H9 (cell line): Measurements from ENCODE around the gene ANKH. TPM values are rescaled to one million over a fixed set of nuclear protein-coding genes. Genes with fewer than 3 reads are reported as not detected.

ENCODE experiments used
- DNase-seq: peaks from one replicate; pipeline ENCODE4 v3.0.0-alpha.2; 2017
- H2AFZ ChIP-seq: one replicate; pipeline ENCODE4 v1.6.1; 2013; ENCODE audit warnings: mild to moderate bottlenecking, low read length, control low read depth, moderate library complexity
- H2AK5ac ChIP-seq: 2 replicates; pipeline ENCODE4 v1.6.1; 2013; ENCODE audit warnings: low read length, control low read depth, mixed read lengths; ENCODE audit not compliant: insufficient read length
- H2BK120ac ChIP-seq: one replicate; pipeline ENCODE4 v1.6.1; 2013; ENCODE audit warnings: low read depth, mild to moderate bottlenecking, low read length, control low read depth, inconsistent platforms; ENCODE audit not compliant: poor library complexity, severe bottlenecking
- H2BK12ac ChIP-seq: 2 replicates; pipeline ENCODE4 v1.6.1; 2013; ENCODE audit warnings: low read length, control low read depth, mixed read lengths, low read depth; ENCODE audit not compliant: insufficient read length
- H2BK15ac ChIP-seq: 2 replicates; pipeline ENCODE4 v1.6.1; 2013; ENCODE audit warnings: low read depth, low read length, control low read depth
- H2BK20ac ChIP-seq: one replicate; pipeline ENCODE4 v1.6.1; 2013; ENCODE audit warnings: low read depth, mild to moderate bottlenecking, low read length, control low read depth, inconsistent platforms; ENCODE audit not compliant: poor library complexity, severe bottlenecking
- H2BK5ac ChIP-seq: 2 replicates; pipeline ENCODE4 v1.6.1; 2013; ENCODE audit warnings: low read length, control low read depth, mixed read lengths; ENCODE audit not compliant: insufficient read length
- H3K14ac ChIP-seq: 2 replicates; pipeline ENCODE4 v1.6.1; 2013; ENCODE audit warnings: low read length, control low read depth; ENCODE audit not compliant: insufficient read depth
- H3K18ac ChIP-seq: 2 replicates; pipeline ENCODE4 v1.6.1; 2013; ENCODE audit warnings: low read depth, mild to moderate bottlenecking, mixed read lengths, low read length, control low read depth; ENCODE audit not compliant: insufficient read length
- H3K23ac ChIP-seq: 2 replicates; pipeline ENCODE4 v1.6.1; 2013; ENCODE audit warnings: low read length, control low read depth, mixed read lengths, low read depth; ENCODE audit not compliant: insufficient read length
- H3K23me2 ChIP-seq: 2 replicates; pipeline ENCODE4 v1.6.1; 2013; ENCODE audit warnings: low read depth, mild to moderate bottlenecking, mixed read lengths, low read length, control low read depth; ENCODE audit not compliant: insufficient read length, poor library complexity, severe bottlenecking
- H3K27ac ChIP-seq: 2 replicates; pipeline ENCODE4 v1.5.1; 2013; ENCODE audit warnings: low read length, control low read depth, mixed read lengths, low read depth; ENCODE audit not compliant: insufficient read length
- H3K27me3 ChIP-seq: 2 replicates; pipeline ENCODE4 v1.6.1; 2013; ENCODE audit warnings: low read length, control low read depth, inconsistent platforms; ENCODE audit not compliant: insufficient read depth
- H3K4ac ChIP-seq: 2 replicates; pipeline ENCODE4 v1.6.1; 2013; ENCODE audit warnings: low read depth, mild to moderate bottlenecking, control low read depth, inconsistent platforms, low read length, moderate library complexity
- H3K4me1 ChIP-seq: 2 replicates; pipeline ENCODE4 v1.6.1; 2013; ENCODE audit warnings: low read length, control low read depth, inconsistent platforms; ENCODE audit not compliant: insufficient read depth
- H3K4me2 ChIP-seq: 2 replicates; pipeline ENCODE4 v1.6.1; 2013; ENCODE audit warnings: low read length, control low read depth, mixed read lengths; ENCODE audit not compliant: insufficient read length, insufficient read depth
- H3K56ac ChIP-seq: 2 replicates; pipeline ENCODE4 v1.6.1; 2013; ENCODE audit warnings: low read depth, mild to moderate bottlenecking, mixed read lengths, low read length, control low read depth; ENCODE audit not compliant: insufficient read length
- H3K79me1 ChIP-seq: 2 replicates; pipeline ENCODE4 v1.6.1; 2013; ENCODE audit warnings: low read depth, mild to moderate bottlenecking, moderate library complexity, low read length, control low read depth, inconsistent platforms; ENCODE audit not compliant: insufficient read depth, poor library complexity, severe bottlenecking
- H3K79me2 ChIP-seq: 2 replicates; pipeline ENCODE4 v1.6.1; 2013; ENCODE audit warnings: low read length, control low read depth, inconsistent platforms; ENCODE audit not compliant: insufficient read depth
- H3K9ac ChIP-seq: 2 replicates; pipeline ENCODE4 v1.6.1; 2013; ENCODE audit warnings: low read length, control low read depth, mixed read lengths; ENCODE audit not compliant: insufficient read length; ENCODE audit errors: extremely low read depth
- H3K9me3 ChIP-seq: one replicate; pipeline ENCODE4 v1.6.1; 2013; ENCODE audit warnings: low read depth, low read length, inconsistent platforms; ENCODE audit not compliant: control insufficient read depth
- H3T11ph ChIP-seq: one replicate; pipeline ENCODE4 v1.6.1; 2013; ENCODE audit warnings: mild to moderate bottlenecking, low read length, control low read depth, inconsistent platforms
- H4K20me1 ChIP-seq: one replicate; pipeline ENCODE4 v1.6.1; 2013; ENCODE audit not compliant: control insufficient read depth, insufficient read length, insufficient read depth
- H4K5ac ChIP-seq: 2 replicates; pipeline ENCODE4 v1.6.1; 2013; ENCODE audit warnings: low read depth, mild to moderate bottlenecking, mixed read lengths, low read length, control low read depth; ENCODE audit not compliant: insufficient read length
- H4K8ac ChIP-seq: replicated peaks from 2 replicates; pipeline ENCODE4 v1.6.1; 2013; ENCODE audit warnings: low read length, control low read depth, mixed read lengths, low read depth; ENCODE audit not compliant: insufficient read length
- H4K91ac ChIP-seq: 2 replicates; pipeline ENCODE4 v1.6.1; 2013; ENCODE audit warnings: low read depth, mild to moderate bottlenecking, moderate library complexity, mixed read lengths, low read length, control low read depth; ENCODE audit not compliant: insufficient read length
- H3K27ac Mint-ChIP-seq, 3 experiments: 2 replicates in 2 of 3; 3 replicates in 1 of 3; pipeline ENCODE4 v1.8.0; 2020 to 2021; ENCODE audit warnings: mixed read lengths in 3 of 3, mild to moderate bottlenecking in 1 of 3, moderate library complexity in 1 of 3
- H3K27me3 Mint-ChIP-seq: 2 replicates; pipeline ENCODE4 v1.8.0; 2021; ENCODE audit warnings: low read depth, mild to moderate bottlenecking, moderate library complexity, mixed read lengths
- H3K36me3 Mint-ChIP-seq, 3 experiments: 2 replicates in 2 of 3; 3 replicates in 1 of 3; pipeline ENCODE4 v1.8.0; 2020 to 2021; ENCODE audit warnings: low read depth in 3 of 3, mixed read lengths in 3 of 3; ENCODE audit not compliant: insufficient read depth in 1 of 3
- H3K4me1 Mint-ChIP-seq, 2 experiments: 2 replicates each; pipeline ENCODE4 v1.8.0; 2020; ENCODE audit warnings: mixed read lengths in 2 of 2
- H3K4me3 Mint-ChIP-seq, 2 experiments: 2 replicates in 1 of 2; 3 replicates in 1 of 2; pipeline ENCODE4 v1.8.0; 2020 to 2021; ENCODE audit warnings: mild to moderate bottlenecking in 2 of 2, mixed read lengths in 2 of 2, moderate library complexity in 1 of 2
- H3K9me3 Mint-ChIP-seq, 2 experiments: 2 replicates in 1 of 2; 3 replicates in 1 of 2; pipeline ENCODE4 v1.8.0; 2020; ENCODE audit warnings: mild to moderate bottlenecking in 2 of 2, mixed read lengths in 2 of 2, moderate library complexity in 1 of 2
- CTCF ChIP-seq: fragments of 200-600 bp; sonication (generic); conservative IDR thresholded peaks from 3 replicates; pipeline ENCODE4 v1.8.0; 2021; ENCODE audit warnings: antibody characterized with exemption, mild to moderate bottlenecking
- WGBS: extraction: QIAGEN DNeasy Blood & Tissue Kit; methylation state at CpG from one replicate; pipeline ENCODE4 v1.1.7; 2013; ENCODE audit warnings: missing lambda C conversion rate, low lambda C conversion rate, mixed read lengths; ENCODE audit not compliant: insufficient read length; ENCODE audit errors: extremely low coverage; 5-methylcytosine and 5-hydroxymethylcytosine counted together
- total RNA-seq: library from RNA; stranded (reverse); gene quantifications from 2 replicates; pipeline ENCODE4 v1.2.1, GENCODE V29; 2021

The ANKH gene
- total RNA-seq, 1 experiment from 2014 or later, result 9.6 TPM

- peaks cover 18% of the 10 kb centered on the region in 2 experiments for H3K4me1 Mint-ChIP-seq
- Histone ChIP-seq H3K4me1 (peaks cover 2% of the 10 kb centered on the region; the same call in 1 of the 2 replicates), H2BK20ac (no peak overlapping the region), H3K79me1 (no peaks in the 10 kb centered on the region), H3T11ph (no peak overlapping the region), H3K4me2 (no peak overlapping the region), H3K79me2 (peaks cover 4% of the 10 kb centered on the region; the same call in 1 of the 2 replicates), H3K27me3 (no peaks in the 10 kb centered on the region; the same call in 1 of the 2 replicates), H2BK15ac (no peak overlapping the region), H4K5ac (no peak overlapping the region), H2BK5ac (no peak overlapping the region), H4K8ac (no peak overlapping the region), H2BK120ac (no peak overlapping the region), H3K14ac (no peak overlapping the region), H3K9me3 (no peaks in the 10 kb centered on the region), H3K56ac (no peak overlapping the region), H2AK5ac (no peak overlapping the region), H3K23ac (no peak overlapping the region), H3K4ac (no peak overlapping the region), H2BK12ac (no peak overlapping the region), H4K20me1 (no peaks in the 10 kb centered on the region), H3K27ac (no peak overlapping the region), H4K91ac (no peak overlapping the region), H3K9ac (no peak overlapping the region), H3K18ac (no peak overlapping the region), H2AFZ (no peak overlapping the region), H3K23me2 (peaks cover 13% of the 10 kb centered on the region)
- no peak overlapping the region; a peak in 1 of 5 replicates for H3K4me3 Mint-ChIP-seq
- H3K36me3 Mint-ChIP-seq, result peaks cover 0 to 10% (median 2%) of the 10 kb centered on the region in 3 experiments; a peak in 3 of 7 replicates
- WGBS, result no CpG with 5 or more reads among the region's 7 CpGs
- H3K9me3 Mint-ChIP-seq, result peaks cover 2% of the 10 kb centered on the region in 2 experiments; a peak in 3 of 5 replicates
- peaks cover 28% of the 10 kb centered on the region for H3K27me3 Mint-ChIP-seq
- no peak for TF ChIP-seq CTCF
- no peak for DNase-seq
- no peak overlapping the region for H3K27ac Mint-ChIP-seq
These were observed 208.8 kb downstream of the ANKH start for GRCh38 chr5:14662721-14663260.
